Body of pancreas (tissue), 4 donors: ENCODE results near the gene MPP7. TPM values are rescaled to one million over a fixed set of nuclear protein-coding genes. Genes with fewer than 3 reads are reported as not detected.

Experiments used
- ATAC-seq: fragments of 150-250 bp; one replicate; pipeline ENCODE4 v1.9.1; 2016
- DNase-seq, 4 donors: peaks; one replicate each; pipeline ENCODE4 v3.0.0-alpha.2; 2019
- H3K27ac ChIP-seq, 4 donors: fragments of 200-600 bp; sonication (generic); 1 replicate in 3 of 4; 2 replicates in 1 of 4; pipeline versions ENCODE4 v1.5.1 to v1.6.1; 2016 to 2019; ENCODE audit warnings: mild to moderate bottlenecking in 1 of 4, mixed read lengths in 1 of 4, moderate library complexity in 1 of 4
- H3K27me3 ChIP-seq, 2 donors: fragments of 200-600 bp; sonication (generic); one replicate each; pipeline ENCODE4 v1.6.0; 2016; ENCODE audit warnings: mild to moderate bottlenecking in 1 of 2
- H3K36me3 ChIP-seq, 2 donors: fragments of 200-600 bp; sonication (generic); replicated peaks in 1 of 2; 2 replicates each; pipeline ENCODE4 v1.5.1; 2016; ENCODE audit warnings: low read depth in 2 of 2; ENCODE audit not compliant: insufficient read depth in 1 of 2
- H3K4me1 ChIP-seq: fragments of 200-600 bp; sonication (generic); one replicate; pipeline ENCODE4 v1.6.0; 2016
- H3K4me3 ChIP-seq, 2 donors: fragments of 200-600 bp; sonication (generic); 1 replicate in 1 of 2; 2 replicates in 1 of 2; pipeline ENCODE4 v1.5.1; 2016 to 2019
- H3K9me3 ChIP-seq, 3 donors: fragments of 200-600 bp; sonication (generic); 1 replicate in 2 of 3; 2 replicates in 1 of 3; pipeline ENCODE4 v1.5.1; 2016
- POLR2A ChIP-seq, 3 donors: fragments of 450-650 bp; IDR thresholded peaks; one replicate each; pipeline ENCODE4 v1.6.1; 2016; ENCODE audit warnings: antibody characterized with exemption in 3 of 3, mild to moderate bottlenecking in 2 of 3
- WGBS, 2 donors: methylation state at CpG; one replicate each; pipeline ENCODE4 v1.1.5; 2017; 5-methylcytosine and 5-hydroxymethylcytosine counted together
- intact Hi-C: fragments of 100-400 bp; cut with DNase I; formaldehyde crosslinking; loops from one replicate; pipeline ENCODE4 v1.15.1; 2023
- total RNA-seq, 2 donors: library from RNA; depleted of rRNA; stranded (reverse); fragments of >200 nt; gene quantifications; one replicate each; pipeline ENCODE4 v1.1.0, GENCODE V29; 2016
- TF ChIP-seq, protein P1 (sequence below), 7 experiments: fragments of 450-650 bp in 4 of 7; fragments of 200-600 bp in 3 of 7; sonication (generic) in 3 of 7; IDR thresholded peaks; one replicate each; pipeline ENCODE4 v1.5.1; 2016 to 2019; ENCODE audit warnings: antibody characterized with exemption in 7 of 7

MPP7 gene
- total RNA-seq, 2 donors from 2014 or later: 5.9 to 12.2 TPM

DNA sequence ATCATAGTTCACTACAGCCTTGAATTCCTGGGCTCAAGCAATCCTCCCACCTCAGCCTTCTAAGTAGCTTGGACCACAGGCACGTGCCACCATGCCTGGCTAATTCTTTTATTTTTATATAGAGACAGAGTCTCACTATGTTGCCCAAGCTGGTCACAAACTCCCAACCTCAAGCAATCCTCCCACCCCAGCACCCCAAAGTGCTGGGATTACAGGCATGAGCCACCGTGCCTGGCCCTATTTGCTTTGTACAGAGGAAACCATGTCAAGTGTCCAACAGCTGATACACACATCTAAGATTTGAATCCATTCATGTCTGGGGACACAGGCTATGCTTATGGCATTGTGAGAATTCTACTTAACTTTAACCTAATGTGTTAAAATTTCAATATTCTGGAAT, 29.9 kb upstream of the MPP7 start:
- no peak for TF ChIP-seq POLR2A (IDR thresholded peaks at IDR 0.05)
- TF ChIP-seq, protein P1, sequence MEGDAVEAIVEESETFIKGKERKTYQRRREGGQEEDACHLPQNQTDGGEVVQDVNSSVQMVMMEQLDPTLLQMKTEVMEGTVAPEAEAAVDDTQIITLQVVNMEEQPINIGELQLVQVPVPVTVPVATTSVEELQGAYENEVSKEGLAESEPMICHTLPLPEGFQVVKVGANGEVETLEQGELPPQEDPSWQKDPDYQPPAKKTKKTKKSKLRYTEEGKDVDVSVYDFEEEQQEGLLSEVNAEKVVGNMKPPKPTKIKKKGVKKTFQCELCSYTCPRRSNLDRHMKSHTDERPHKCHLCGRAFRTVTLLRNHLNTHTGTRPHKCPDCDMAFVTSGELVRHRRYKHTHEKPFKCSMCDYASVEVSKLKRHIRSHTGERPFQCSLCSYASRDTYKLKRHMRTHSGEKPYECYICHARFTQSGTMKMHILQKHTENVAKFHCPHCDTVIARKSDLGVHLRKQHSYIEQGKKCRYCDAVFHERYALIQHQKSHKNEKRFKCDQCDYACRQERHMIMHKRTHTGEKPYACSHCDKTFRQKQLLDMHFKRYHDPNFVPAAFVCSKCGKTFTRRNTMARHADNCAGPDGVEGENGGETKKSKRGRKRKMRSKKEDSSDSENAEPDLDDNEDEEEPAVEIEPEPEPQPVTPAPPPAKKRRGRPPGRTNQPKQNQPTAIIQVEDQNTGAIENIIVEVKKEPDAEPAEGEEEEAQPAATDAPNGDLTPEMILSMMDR (IDR thresholded peaks at IDR 0.05): no peak
- H3K36me3 ChIP-seq: no peaks in the 10 kb centered on the region
- peak overlapping the region in 3 of 4 donors; percentile 42 to 49 (median 43) for H3K27ac ChIP-seq
- ATAC-seq: no peak
- 51 to 60% methylated on average over 2 of the region's 2 CpGs for WGBS, 2 donors
- intact Hi-C loops: no loop called here
- no peaks in the 10 kb centered on the region for H3K9me3 ChIP-seq
- no peaks in the 10 kb centered on the region for H3K27me3 ChIP-seq
- peaks cover 42% of the 10 kb centered on the region for H3K4me1 ChIP-seq
- H3K4me3 ChIP-seq: no peak overlapping the region
- no peak for DNase-seq

DNA sequence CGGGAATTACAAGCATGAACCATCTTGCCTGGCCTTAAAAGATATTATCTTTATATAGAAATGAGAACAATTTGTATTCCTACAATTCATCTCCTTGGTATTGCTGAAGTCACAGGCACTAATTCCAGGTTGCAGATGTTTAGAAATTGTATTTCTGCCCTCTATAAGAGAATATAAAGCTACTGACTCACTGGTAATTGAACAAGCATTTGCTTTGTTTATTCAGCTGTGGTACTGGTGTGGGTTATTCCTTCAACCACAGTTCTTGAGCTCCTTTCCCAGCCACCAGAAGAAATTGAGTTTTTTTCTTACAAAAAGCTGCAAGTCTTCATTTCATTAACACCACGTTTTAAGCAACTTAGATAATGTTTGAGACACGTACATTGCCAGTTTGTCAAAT, 29.0 kb upstream of the MPP7 start:
- TF ChIP-seq, protein P1 (IDR thresholded peaks at IDR 0.05): no peak
- no peak for TF ChIP-seq POLR2A (IDR thresholded peaks at IDR 0.05)
- H3K27ac ChIP-seq: peak overlapping the region; percentile 18 to 79 (median 44)

DNA sequence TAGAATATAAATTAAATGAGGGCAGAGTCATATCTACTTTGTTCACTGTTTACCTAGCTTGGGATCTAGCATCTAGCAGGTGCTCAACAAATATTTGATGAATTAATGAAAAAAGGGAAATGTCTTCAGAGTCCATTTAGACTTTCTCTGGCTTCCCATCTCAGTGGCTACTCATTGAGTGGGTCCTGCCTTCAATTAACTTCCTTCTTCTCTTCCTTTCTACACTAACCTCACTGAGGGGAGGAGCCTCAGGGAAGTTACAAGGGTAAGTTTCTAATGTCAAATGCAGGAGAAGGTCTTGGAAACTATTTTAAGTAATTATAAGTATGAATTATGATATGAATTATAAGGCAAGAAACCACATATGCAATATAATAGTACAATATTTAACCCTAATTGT, 28.2 kb upstream of the MPP7 start:
- H3K9me3 ChIP-seq: no peaks in the 10 kb centered on the region
- intact Hi-C loops: no loop called here
- no peaks in the 10 kb centered on the region for H3K27me3 ChIP-seq
- peaks cover 58% of the 10 kb centered on the region for H3K4me1 ChIP-seq
- no peak for DNase-seq
- H3K27ac ChIP-seq: peak overlapping the region in 1 of 4 donors; percentile 79
- no peak for ATAC-seq
- TF ChIP-seq, protein P1 (IDR thresholded peaks at IDR 0.05): no peak
- TF ChIP-seq POLR2A (IDR thresholded peaks at IDR 0.05): no peak
- no peaks in the 10 kb centered on the region for H3K36me3 ChIP-seq
- no peak overlapping the region for H3K4me3 ChIP-seq

More for the DNA sequence above, 29.0 kb upstream of the MPP7 start:
- Histone ChIP-seq H3K36me3 (no peaks in the 10 kb centered on the region), H3K27me3 (no peaks in the 10 kb centered on the region), H3K4me3 (no peak overlapping the region), H3K9me3 (no peaks in the 10 kb centered on the region), H3K4me1 (peaks cover 51% of the 10 kb centered on the region)
- 37 to 41% methylated on average over 3 of the region's 3 CpGs for WGBS, 2 donors
- intact Hi-C loops: no loop called here
- peak in 2 of 4 donors; percentile 25 to 38 for DNase-seq
- peak; percentile 76 for ATAC-seq

DNA sequence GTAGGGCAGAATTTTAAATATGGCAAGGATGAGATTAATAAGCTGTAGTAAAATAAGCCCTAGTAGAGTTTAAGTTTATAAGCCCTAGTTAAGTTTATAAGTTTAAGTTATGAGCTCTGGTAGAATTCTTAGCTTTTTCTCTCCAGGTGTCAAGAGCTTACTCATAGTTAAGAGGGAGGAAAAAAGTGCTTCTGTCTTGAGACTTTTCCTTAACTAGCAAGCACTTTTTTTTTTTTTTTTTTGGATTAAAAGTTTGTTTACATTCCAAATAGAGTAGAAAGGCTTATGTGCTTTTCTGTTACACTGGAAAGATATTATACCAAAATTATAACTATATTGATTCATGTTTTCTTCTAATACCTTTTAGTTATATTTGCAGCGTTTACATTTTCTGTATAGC, 25.5 kb upstream of the MPP7 start:
- DNase-seq (no peak), ATAC-seq (no peak)
- Histone ChIP-seq H3K9me3 (no peaks in the 10 kb centered on the region), H3K27me3 (no peaks in the 10 kb centered on the region), H3K4me3 (no peak overlapping the region), H3K4me1 (peaks cover 57% of the 10 kb centered on the region), H3K27ac (peak overlapping the region in 2 of 4 donors; percentile 81 to 97), H3K36me3 (no peaks in the 10 kb centered on the region)
- TF ChIP-seq, protein P1 (IDR thresholded peaks at IDR 0.05): no peak
- WGBS, 2 donors: 36 to 45% methylated on average over 1 of the region's 1 CpG
- intact Hi-C loops: no loop called here

DNA sequence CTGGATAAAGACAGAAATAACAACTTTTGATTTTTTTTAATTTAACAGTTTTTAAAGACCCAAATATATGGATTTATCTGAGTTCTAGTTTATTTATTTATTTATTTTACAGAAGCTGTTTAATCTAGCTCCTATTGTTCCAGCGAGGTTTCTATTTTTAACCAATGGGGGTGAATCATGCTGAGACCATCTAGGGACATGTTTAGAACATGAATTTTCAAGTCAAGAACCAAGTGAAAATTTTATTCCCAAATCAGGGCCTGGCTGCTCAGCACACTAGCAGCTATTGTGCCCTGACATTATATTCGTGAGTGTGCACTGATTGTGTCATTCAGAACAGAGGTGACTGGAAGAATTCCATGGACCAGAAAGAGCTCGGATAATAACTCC, 24.6 kb upstream of the MPP7 start:
- H3K9me3 ChIP-seq: no peaks in the 10 kb centered on the region
- H3K27ac ChIP-seq: peak overlapping the region; percentile 62 to 97 (median 84)
- H3K36me3 ChIP-seq: no peaks in the 10 kb centered on the region
- no peak for ATAC-seq
- DNase-seq: no peak
- 14 to 20% methylated on average over 3 of the region's 3 CpGs for WGBS, 2 donors
- intact Hi-C loops: no loop called here
- no peak overlapping the region for H3K4me3 ChIP-seq
- no peak for TF ChIP-seq POLR2A (IDR thresholded peaks at IDR 0.05)
- TF ChIP-seq, protein P1 (IDR thresholded peaks at IDR 0.05): no peak
- no peaks in the 10 kb centered on the region for H3K27me3 ChIP-seq
- peaks cover 56% of the 10 kb centered on the region for H3K4me1 ChIP-seq
